Testis (tissue), 3 donors: ENCODE results near the gene SLC39A9. TPM values are rescaled to one million over a fixed set of nuclear protein-coding genes. Genes with fewer than 3 reads are reported as not detected.
"Not testable (repeated sequence)": the region's sequence is repeated elsewhere in the genome, so short reads cannot be mapped to it uniquely, and the experiment has no call there.

Experiments
- DNase-seq: peaks from one replicate; pipeline ENCODE4 v3.0.0-alpha.2; 2019
- H3K27ac ChIP-seq, 2 donors: fragments of 200-600 bp; sonication (generic); one replicate each; pipeline ENCODE4 v1.5.1; 2019
- H3K27me3 ChIP-seq: fragments of 200-600 bp; sonication (generic); one replicate; pipeline ENCODE4 v1.5.1; 2019
- H3K36me3 ChIP-seq: fragments of 200-600 bp; sonication (generic); one replicate; pipeline ENCODE4 v1.5.1; 2017; ENCODE audit warnings: low read depth; ENCODE audit errors: missing control alignments
- H3K4me1 ChIP-seq: fragments of 200-600 bp; sonication (generic); one replicate; pipeline ENCODE4 v1.5.1; 2019
- H3K4me3 ChIP-seq, 2 donors: fragments of 200-600 bp; sonication (generic); one replicate each; pipeline ENCODE4 v1.5.1; 2017 to 2019
- H3K9me3 ChIP-seq: fragments of 200-600 bp; sonication (generic); one replicate; pipeline ENCODE4 v1.5.1; 2017
- POLR2A ChIP-seq: fragments of 450-650 bp; IDR thresholded peaks from one replicate; pipeline ENCODE4 v1.6.1; 2017; ENCODE audit warnings: antibody characterized with exemption, mild to moderate bottlenecking, moderate library complexity
- WGBS, 2 donors: methylation state at CpG; one replicate each; pipeline ENCODE4 v1.1.5; 2018; 5-methylcytosine and 5-hydroxymethylcytosine counted together
- intact Hi-C: fragments of 100-400 bp; cut with DNase I; formaldehyde crosslinking; loops from one replicate; pipeline ENCODE4 v1.15.1; 2023; ENCODE audit warnings: low total_unique reads
- polyA plus RNA-seq: library from polyadenylated mRNA; stranded (reverse); fragments of 350-450 nt; fragmentation: Illumina TruSeq; extraction: RNeasy Lipid Tissue Mini Kit (QIAGEN cat#74804); gene quantifications from one replicate; pipeline ENCODE4 v1.2.3, GENCODE V29; 2014; ENCODE audit warnings: low read depth, low replicate concordance; ENCODE audit not compliant: insufficient read depth
- total RNA-seq, 2 donors: library from RNA; depleted of rRNA; stranded (reverse); fragments of >200 nt; gene quantifications; one replicate each; pipeline ENCODE4 v1.2.3, GENCODE V29; 2016
- TF ChIP-seq, protein P1 (sequence below), 3 experiments: fragments of 450-650 bp in 2 of 3; fragments of 200-600 bp in 1 of 3; sonication (generic) in 1 of 3; IDR thresholded peaks; one replicate each; pipeline ENCODE4 v1.5.1; 2016 to 2019; ENCODE audit warnings: antibody characterized with exemption in 3 of 3, mild to moderate bottlenecking in 2 of 3, moderate library complexity in 1 of 3

The SLC39A9 gene
- total and polyA plus RNA-seq, 3 donors from 2014 or later, result 38.0 to 73.3 (median 59.9) TPM

DNA sequence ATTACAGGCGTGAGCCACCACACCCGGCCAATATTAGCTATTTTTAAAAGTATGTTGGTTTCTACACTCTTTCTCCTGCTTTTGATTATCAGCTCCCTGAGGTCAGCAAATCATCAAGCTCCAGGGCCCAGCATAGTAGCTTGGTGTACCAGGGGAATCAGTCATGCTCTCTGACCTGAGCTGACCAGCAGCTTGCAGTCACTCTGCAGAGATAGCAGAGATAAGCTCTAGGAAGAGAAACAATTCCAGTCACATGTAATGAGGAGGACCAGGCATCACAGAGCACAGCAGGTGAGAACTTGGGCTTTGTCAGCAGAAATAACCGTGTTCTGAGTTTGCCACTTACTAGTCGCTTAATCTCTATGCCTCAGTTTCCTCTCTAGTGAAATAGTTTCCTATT is 94.5 kb downstream of the SLC39A9 start:
- no peak overlapping the region for H3K4me3 ChIP-seq
- no peak for DNase-seq
- WGBS, 2 donors, result 82 to 88% methylated on average over 4 of the region's 4 CpGs
- H3K27me3 ChIP-seq, result no peaks in the 10 kb centered on the region
- intact Hi-C loops, result no loop called here
- H3K9me3 ChIP-seq, result no peaks in the 10 kb centered on the region
- H3K36me3 ChIP-seq, result no peaks in the 10 kb centered on the region
- TF ChIP-seq, protein P1, sequence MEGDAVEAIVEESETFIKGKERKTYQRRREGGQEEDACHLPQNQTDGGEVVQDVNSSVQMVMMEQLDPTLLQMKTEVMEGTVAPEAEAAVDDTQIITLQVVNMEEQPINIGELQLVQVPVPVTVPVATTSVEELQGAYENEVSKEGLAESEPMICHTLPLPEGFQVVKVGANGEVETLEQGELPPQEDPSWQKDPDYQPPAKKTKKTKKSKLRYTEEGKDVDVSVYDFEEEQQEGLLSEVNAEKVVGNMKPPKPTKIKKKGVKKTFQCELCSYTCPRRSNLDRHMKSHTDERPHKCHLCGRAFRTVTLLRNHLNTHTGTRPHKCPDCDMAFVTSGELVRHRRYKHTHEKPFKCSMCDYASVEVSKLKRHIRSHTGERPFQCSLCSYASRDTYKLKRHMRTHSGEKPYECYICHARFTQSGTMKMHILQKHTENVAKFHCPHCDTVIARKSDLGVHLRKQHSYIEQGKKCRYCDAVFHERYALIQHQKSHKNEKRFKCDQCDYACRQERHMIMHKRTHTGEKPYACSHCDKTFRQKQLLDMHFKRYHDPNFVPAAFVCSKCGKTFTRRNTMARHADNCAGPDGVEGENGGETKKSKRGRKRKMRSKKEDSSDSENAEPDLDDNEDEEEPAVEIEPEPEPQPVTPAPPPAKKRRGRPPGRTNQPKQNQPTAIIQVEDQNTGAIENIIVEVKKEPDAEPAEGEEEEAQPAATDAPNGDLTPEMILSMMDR (IDR thresholded peaks at IDR 0.05), result no peak
- TF ChIP-seq POLR2A, result no peak
- no peaks in the 10 kb centered on the region for H3K4me1 ChIP-seq
- no peak overlapping the region for H3K27ac ChIP-seq

DNA sequence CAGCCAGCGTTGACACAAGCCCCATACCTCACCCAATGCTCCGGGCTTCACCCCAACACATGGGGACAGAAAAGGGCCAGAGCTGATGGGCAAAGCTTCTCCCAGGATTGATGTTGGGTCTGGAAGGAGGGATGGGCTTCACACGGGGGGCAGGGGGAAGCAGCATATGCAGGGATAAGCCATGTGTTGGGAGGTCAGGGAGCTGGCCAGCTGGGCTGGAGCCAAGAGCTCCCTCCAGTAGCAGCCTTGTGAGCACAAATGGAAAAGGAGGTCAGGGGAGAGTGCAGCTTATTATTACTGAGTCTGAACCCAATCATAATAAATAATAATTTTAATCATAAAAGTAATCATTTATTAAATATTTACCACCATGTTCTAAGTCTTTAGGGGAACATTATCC is 95.3 kb downstream of the SLC39A9 start:
- intact Hi-C loops, result no loop called here
- no peaks in the 10 kb centered on the region for H3K27me3 ChIP-seq
- WGBS, 2 donors, result 64 to 71% methylated on average over 3 of the region's 3 CpGs

DNA sequence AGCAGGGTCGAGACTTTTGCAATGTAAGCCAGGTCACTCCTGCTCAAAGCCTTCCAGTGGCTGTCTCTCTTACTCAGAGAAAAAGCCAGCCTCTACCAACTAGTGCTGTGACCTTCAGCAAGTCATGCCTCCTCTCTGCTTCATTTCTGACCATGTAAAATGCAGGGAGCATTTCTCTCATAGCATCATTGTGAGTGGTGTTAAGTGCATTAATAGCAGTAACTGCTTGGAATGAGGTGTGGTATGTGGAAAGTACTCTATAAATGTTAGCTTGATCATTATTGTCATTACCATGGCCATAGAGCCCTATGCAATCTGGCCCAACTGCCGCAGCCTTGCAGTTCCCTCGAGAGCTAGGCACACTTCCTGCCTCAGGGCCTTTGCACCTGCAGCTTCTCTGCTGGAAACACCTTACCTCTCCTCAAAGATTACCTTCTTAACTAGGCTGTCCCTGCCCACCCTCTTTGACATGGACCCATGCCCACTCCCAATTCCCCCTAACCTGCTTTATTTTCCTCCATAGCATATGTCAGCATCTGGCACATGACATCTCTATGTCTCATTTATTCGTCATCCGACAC is 96.9 kb downstream of the SLC39A9 start:
- Histone ChIP-seq H3K4me1 (no peaks in the 10 kb centered on the region), H3K9me3 (no peaks in the 10 kb centered on the region), H3K36me3 (no peaks in the 10 kb centered on the region), H3K27me3 (no peaks in the 10 kb centered on the region), H3K27ac (no peak overlapping the region), H3K4me3 (no peak overlapping the region)
- 95 to 99% methylated on average over 5 of the region's 5 CpGs for WGBS, 2 donors
- DNase-seq, result no peak
- TF ChIP-seq POLR2A, result no peak
- TF ChIP-seq, protein P1 (IDR thresholded peaks at IDR 0.05), result no peak
- intact Hi-C loops, result no loop called here

More for the DNA sequence above, 95.3 kb downstream of the SLC39A9 start:
- DNase-seq, result no peak
- no peak overlapping the region for H3K27ac ChIP-seq
- TF ChIP-seq, protein P1 (IDR thresholded peaks at IDR 0.05), result no peak
- TF ChIP-seq POLR2A, result no peak
- H3K4me1 ChIP-seq, result no peaks in the 10 kb centered on the region
- no peaks in the 10 kb centered on the region for H3K9me3 ChIP-seq
- no peak overlapping the region for H3K4me3 ChIP-seq
- H3K36me3 ChIP-seq, result no peaks in the 10 kb centered on the region

DNA sequence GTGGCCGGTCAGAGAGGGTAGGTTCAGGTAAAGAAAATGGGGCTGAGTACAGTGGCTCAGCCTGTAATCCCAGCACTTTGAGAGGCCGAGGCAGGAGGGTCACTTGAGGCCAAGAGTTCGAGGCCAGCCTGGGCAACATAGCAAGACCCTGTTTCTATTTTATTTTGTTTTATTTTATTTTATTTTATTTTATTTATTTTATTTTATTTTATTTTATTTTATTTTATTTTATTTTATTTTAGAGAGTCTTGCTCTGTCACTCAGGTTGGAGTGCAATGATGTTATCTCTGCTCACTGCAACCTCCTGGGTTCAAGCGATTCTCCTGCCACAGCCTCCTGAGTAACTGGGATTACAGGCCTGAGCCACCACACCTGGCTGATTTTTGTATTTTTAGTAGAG is 99.4 kb downstream of the SLC39A9 start:
- H3K4me1 ChIP-seq, intact Hi-C loops: not testable (repeated sequence)
- WGBS, 2 donors, result 87 to 92% methylated on average over 4 of the region's 4 CpGs

DNA sequence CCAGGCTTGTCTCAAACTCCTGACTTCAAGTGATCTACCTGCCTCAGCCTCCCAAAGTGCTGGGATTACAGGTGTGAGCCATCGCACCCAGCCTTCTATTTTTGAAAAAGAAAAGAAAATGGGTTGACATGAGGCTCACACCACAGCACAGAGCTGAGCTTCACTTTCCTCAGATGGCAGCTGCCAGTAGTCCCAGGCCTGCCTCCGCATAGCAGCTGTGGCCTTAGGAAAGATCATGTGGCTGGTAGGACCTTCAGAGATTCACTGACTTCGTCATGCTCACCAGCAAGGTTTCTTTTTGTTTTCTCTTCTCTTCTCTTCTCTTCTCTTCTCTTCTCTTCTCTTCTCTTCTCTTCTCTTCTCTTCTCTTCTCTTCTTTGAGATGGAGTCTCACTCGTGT is 99.8 kb downstream of the SLC39A9 start:
- not testable (repeated sequence) for H3K27ac ChIP-seq
- 92 to 99% methylated on average over 4 of the region's 4 CpGs for WGBS, 2 donors

More for the DNA sequence above, 99.4 kb downstream of the SLC39A9 start:
- not testable (repeated sequence) for DNase-seq, H3K36me3 ChIP-seq, H3K27me3 ChIP-seq, H3K9me3 ChIP-seq, H3K27ac ChIP-seq, H3K4me3 ChIP-seq

DNA sequence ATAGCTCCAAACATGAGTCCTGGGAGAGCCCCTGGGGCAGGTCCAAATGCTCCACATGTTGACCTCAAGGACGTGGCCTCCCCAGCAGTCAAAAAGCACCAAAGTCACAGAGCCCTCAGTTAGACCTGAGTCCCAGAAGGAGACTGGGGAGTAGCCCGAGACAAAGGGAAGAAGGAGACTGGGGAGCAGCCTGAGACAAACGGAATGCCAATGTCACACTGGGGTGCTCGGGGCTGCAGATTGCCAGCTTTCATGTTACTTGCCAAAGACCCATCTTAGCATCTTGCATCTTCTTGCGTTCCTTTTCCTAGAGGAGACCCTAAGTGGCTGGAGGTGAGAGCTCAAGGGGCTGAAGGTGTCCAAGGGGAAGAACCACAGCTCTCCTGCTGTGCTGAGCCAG is 100.9 kb downstream of the SLC39A9 start:
- no peaks in the 10 kb centered on the region for H3K27me3 ChIP-seq
- WGBS, 2 donors, result 90 to 95% methylated on average over 5 of the region's 5 CpGs
- no peaks in the 10 kb centered on the region for H3K36me3 ChIP-seq
- no peak for DNase-seq
- H3K9me3 ChIP-seq, result no peaks in the 10 kb centered on the region
- H3K4me3 ChIP-seq, result no peak overlapping the region
- intact Hi-C loops, result no loop called here
- TF ChIP-seq, protein P1 (IDR thresholded peaks at IDR 0.05), result no peak
- TF ChIP-seq POLR2A, result no peak
- H3K27ac ChIP-seq, result no peak overlapping the region
- H3K4me1 ChIP-seq, result no peaks in the 10 kb centered on the region

More for the DNA sequence above, 99.8 kb downstream of the SLC39A9 start:
- DNase-seq, H3K9me3 ChIP-seq, H3K27me3 ChIP-seq, H3K4me3 ChIP-seq, intact Hi-C loops, H3K36me3 ChIP-seq, H3K4me1 ChIP-seq: not testable (repeated sequence)
